CD4-positive, CD25-positive, alpha-beta regulatory T cell (primary cell): Measurements from ENCODE around the gene ADCY10. TPM values are rescaled to one million over a fixed set of nuclear protein-coding genes. Genes with fewer than 3 reads are reported as not detected.

Experiments
- ATAC-seq, 2 donors: fragments of 150-1000 bp; cut with Tn5 transposase; one replicate each; pipeline ENCODE4 v1.10.0; 2021; ENCODE audit warnings: low read depth in 2 of 2, moderate number of reproducible peaks in 2 of 2, moderate library complexity in 1 of 2
- DNase-seq, 3 donors: peaks; one replicate each; pipeline versions ENCODE4 v3.0.0 to v3.0.0-alpha.2; 2012 to 2022; ENCODE audit warnings: mixed read lengths in 1 of 3
- H3K27ac ChIP-seq: one replicate; pipeline ENCODE4 v1.7.0; 2013; ENCODE audit warnings: mild to moderate bottlenecking, low read length; ENCODE audit not compliant: insufficient read depth, poor library complexity, severe bottlenecking
- H3K27me3 ChIP-seq: one replicate; pipeline ENCODE4 v1.7.0; 2013; ENCODE audit warnings: low read length; ENCODE audit not compliant: control insufficient read depth, insufficient read depth
- H3K36me3 ChIP-seq: one replicate; pipeline ENCODE4 v1.7.0; 2013; ENCODE audit warnings: mild to moderate bottlenecking, low read length, moderate library complexity; ENCODE audit not compliant: control insufficient read depth, insufficient read depth
- H3K4me1 ChIP-seq: 2 replicates; pipeline ENCODE4 v1.7.0; 2013; ENCODE audit warnings: mild to moderate bottlenecking, low read length; ENCODE audit not compliant: insufficient read depth, control insufficient read depth, poor library complexity, severe bottlenecking
- H3K4me3 ChIP-seq: one replicate; pipeline ENCODE4 v1.7.0; 2013; ENCODE audit warnings: low read depth, mild to moderate bottlenecking, low read length, moderate library complexity
- H3K9me3 ChIP-seq, 2 experiments: 1 replicate in 1 of 2; 2 replicates in 1 of 2; pipeline ENCODE4 v1.7.0; 2013; ENCODE audit warnings: low read length in 2 of 2, mild to moderate bottlenecking in 1 of 2, moderate library complexity in 1 of 2; ENCODE audit not compliant: control insufficient read depth in 2 of 2
- H3K27ac Mint-ChIP-seq, 3 donors: one replicate each; pipeline ENCODE4 v1.8.0; 2020 to 2022; ENCODE audit warnings: mild to moderate bottlenecking in 3 of 3, mixed read lengths in 3 of 3, moderate library complexity in 2 of 3
- H3K27me3 Mint-ChIP-seq: one replicate; pipeline ENCODE4 v1.8.0; 2022; ENCODE audit warnings: mild to moderate bottlenecking, mixed read lengths
- H3K36me3 Mint-ChIP-seq: one replicate; pipeline ENCODE4 v1.8.0; 2020; ENCODE audit warnings: mixed read lengths
- H3K4me1 Mint-ChIP-seq, 4 donors: one replicate each; pipeline ENCODE4 v1.8.0; 2020 to 2022; ENCODE audit warnings: mixed read lengths in 4 of 4, mild to moderate bottlenecking in 1 of 4
- H3K4me3 Mint-ChIP-seq, 4 donors: one replicate each; pipeline ENCODE4 v1.8.0; 2020 to 2022; ENCODE audit warnings: mild to moderate bottlenecking in 4 of 4, mixed read lengths in 4 of 4, moderate library complexity in 3 of 4
- H3K9me3 Mint-ChIP-seq, 7 donors: one replicate each; pipeline ENCODE4 v1.8.0; 2020 to 2022; ENCODE audit warnings: mixed read lengths in 7 of 7, mild to moderate bottlenecking in 3 of 7, moderate library complexity in 2 of 7
- polyA plus RNA-seq, 4 donors: library from polyadenylated mRNA; unstranded; fragments of 300-500 nt; fragmentation: Illumina TruSeq; gene quantifications; one replicate each; pipeline ENCODE4 v1.2.3, GENCODE V29; 2021
- total RNA-seq: library from RNA; stranded (reverse); gene quantifications from one replicate; pipeline ENCODE4 v1.2.3, GENCODE V29; 2022

ADCY10 gene
- total and polyA plus RNA-seq, 5 donors from 2014 or later = 0.10 TPM; not detected in 4

DNA sequence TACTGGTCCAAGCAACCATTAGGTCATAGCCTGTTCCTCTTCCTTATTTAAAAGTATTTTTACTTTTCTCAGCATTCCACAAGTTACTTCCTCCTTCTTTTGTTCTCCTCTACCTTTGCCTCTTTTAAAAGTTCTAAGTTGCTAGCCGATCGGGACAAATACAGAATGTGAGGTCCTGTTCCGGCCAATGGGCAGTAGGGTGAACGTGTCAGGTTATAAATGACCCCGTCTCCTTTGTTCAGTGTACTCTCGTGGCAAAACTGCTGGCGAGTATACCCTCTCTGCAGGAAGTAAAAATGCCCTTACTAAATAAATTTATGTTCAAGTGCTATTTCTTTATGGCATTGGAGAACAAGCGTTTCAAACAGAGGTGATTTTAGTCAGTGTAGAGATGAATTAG lies 2.5 kb downstream of the ADCY10 start:
- Mint-ChIP-seq H3K4me1 (peaks cover 0 to 3% (median 0%) of the 10 kb centered on the region in 4 donors), H3K9me3 (peaks cover 0 to 9% (median 3%) of the 10 kb centered on the region in 7 donors), H3K4me3 (no peak overlapping the region), H3K27me3 (peaks cover 12% of the 10 kb centered on the region), H3K27ac (no peak overlapping the region), H3K36me3 (no peaks in the 10 kb centered on the region)
- H3K4me1 ChIP-seq = no peaks in the 10 kb centered on the region
- DNase-seq (no peak), ATAC-seq (no peak)
- peaks cover 9 to 10% of the 10 kb centered on the region in 2 experiments for H3K9me3 ChIP-seq
- no peak overlapping the region for H3K4me3 ChIP-seq
- H3K27ac ChIP-seq = no peak overlapping the region
- peaks cover 6% of the 10 kb centered on the region for H3K27me3 ChIP-seq
- H3K36me3 ChIP-seq = peaks cover 4% of the 10 kb centered on the region

DNA sequence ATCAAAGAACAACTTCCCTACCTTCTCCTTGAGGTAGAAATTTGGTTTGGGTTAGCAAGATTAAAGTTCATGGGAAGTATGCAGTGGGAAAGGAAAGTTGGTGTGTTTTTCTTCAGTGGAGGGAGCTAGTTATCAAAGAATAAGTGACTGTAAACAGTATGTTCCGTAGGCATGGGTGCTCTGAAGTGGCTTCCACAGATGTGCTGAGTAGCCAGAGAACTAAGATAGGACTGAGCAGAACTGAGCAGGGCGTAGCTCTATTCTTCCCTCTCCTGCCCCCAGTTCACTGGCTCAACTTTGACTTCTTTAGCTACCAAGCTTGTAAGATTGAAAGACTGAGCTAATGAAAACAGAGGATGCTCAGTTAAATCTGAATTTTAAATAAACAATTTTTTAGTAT lies 3.4 kb downstream of the ADCY10 start:
- Histone ChIP-seq H3K4me3 (no peak overlapping the region), H3K9me3 (peaks cover 9 to 10% of the 10 kb centered on the region in 2 experiments), H3K27ac (no peak overlapping the region), H3K27me3 (peaks cover 6% of the 10 kb centered on the region), H3K4me1 (no peaks in the 10 kb centered on the region), H3K36me3 (no peaks in the 10 kb centered on the region)
- no peak overlapping the region for H3K4me3 Mint-ChIP-seq
- no peak for ATAC-seq
- H3K36me3 Mint-ChIP-seq = no peaks in the 10 kb centered on the region
- H3K27me3 Mint-ChIP-seq = peaks cover 16% of the 10 kb centered on the region
- peaks cover 0 to 9% (median 3%) of the 10 kb centered on the region in 7 donors for H3K9me3 Mint-ChIP-seq
- DNase-seq = no peak
- peaks cover 0 to 3% (median 0%) of the 10 kb centered on the region in 4 donors for H3K4me1 Mint-ChIP-seq
- no peak overlapping the region for H3K27ac Mint-ChIP-seq

DNA sequence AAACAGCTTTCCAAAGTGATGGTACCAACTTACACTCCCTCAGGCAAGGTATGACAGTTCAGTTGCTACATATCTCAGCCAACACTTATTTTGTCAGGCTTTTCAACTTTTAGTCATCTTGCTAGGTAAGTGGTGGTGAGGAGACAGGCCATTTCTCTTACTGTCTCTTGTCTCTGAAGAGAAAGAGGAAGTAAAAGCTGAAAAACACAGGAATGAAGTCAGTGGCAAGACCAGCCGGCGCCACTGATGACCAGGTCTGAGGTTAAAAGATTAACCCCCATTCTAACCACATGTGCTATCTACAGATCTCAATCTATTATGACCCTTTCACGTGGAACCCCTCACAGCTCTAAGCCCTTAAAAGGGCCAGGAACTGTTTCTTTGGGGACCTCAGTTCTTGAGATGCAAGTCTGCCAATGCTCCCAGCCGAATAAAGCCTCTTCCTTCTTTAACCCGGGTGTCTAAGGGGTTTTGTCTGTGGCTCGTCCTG lies 4.2 kb downstream of the ADCY10 start:
- no peak for ATAC-seq
- no peak overlapping the region for H3K27ac Mint-ChIP-seq
- peaks cover 0 to 9% (median 3%) of the 10 kb centered on the region in 7 donors for H3K9me3 Mint-ChIP-seq
- H3K4me1 ChIP-seq = no peaks in the 10 kb centered on the region
- no peaks in the 10 kb centered on the region for H3K36me3 Mint-ChIP-seq
- H3K4me1 Mint-ChIP-seq = peaks cover 0 to 3% (median 0%) of the 10 kb centered on the region in 4 donors
- H3K27ac ChIP-seq = no peak overlapping the region
- no peak overlapping the region for H3K4me3 ChIP-seq
- DNase-seq = no peak
- H3K36me3 ChIP-seq = no peaks in the 10 kb centered on the region
- peaks cover 24% of the 10 kb centered on the region for H3K27me3 Mint-ChIP-seq
- H3K9me3 ChIP-seq = peaks cover 9 to 10% of the 10 kb centered on the region in 2 experiments
- H3K27me3 ChIP-seq = peaks cover 6% of the 10 kb centered on the region
- H3K4me3 Mint-ChIP-seq = peak overlapping the region in 1 of 4 donors; percentile 18

DNA sequence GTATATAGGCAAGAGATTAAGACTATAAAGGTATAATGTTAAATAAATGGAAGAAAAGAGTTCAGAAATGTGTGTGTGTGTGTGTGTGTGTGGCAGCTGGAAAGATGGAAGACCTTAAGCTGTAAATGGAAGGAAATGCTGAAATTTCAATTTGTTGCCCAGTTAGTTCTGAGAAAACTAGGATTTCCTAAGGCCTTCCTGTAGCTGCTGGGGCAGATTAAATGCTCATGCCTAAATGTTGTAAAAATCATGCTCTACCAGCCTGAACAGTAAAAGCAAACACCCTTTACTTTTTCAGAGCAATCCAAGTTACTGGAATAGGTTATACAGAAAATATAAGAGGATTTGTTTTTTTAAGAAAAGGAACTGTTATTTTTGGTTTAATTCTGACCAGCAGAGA lies 8.3 kb downstream of the ADCY10 start:
- Histone ChIP-seq H3K4me3 (no peak overlapping the region), H3K27ac (no peak overlapping the region)

DNA sequence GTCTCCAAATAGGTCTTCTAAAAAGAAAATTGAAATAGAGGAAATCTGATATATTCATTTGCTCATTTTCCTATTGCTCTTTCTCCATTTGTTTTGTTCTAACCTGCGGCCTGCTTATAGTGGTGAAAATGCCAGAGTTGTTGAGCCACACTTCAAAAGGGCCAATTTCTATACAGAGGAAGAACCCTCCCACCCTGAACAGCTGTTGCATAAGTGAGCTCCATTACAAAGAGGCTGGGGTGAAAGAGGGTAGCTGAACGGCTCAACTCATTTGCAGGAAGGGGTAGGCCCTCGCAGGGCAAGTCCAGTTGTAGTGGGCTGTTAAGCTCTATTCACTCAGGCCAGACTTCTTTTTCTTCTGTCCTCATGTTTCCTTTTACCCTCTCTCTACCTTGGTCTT lies 8.8 kb downstream of the ADCY10 start:
- Mint-ChIP-seq H3K27ac (no peak overlapping the region), H3K9me3 (peaks cover 0 to 6% (median 2%) of the 10 kb centered on the region in 7 donors), H3K4me1 (peaks cover 0 to 2% (median 0%) of the 10 kb centered on the region in 4 donors), H3K4me3 (no peak overlapping the region), H3K27me3 (peaks cover 27% of the 10 kb centered on the region), H3K36me3 (no peaks in the 10 kb centered on the region)
- Histone ChIP-seq H3K27ac (no peak overlapping the region), H3K4me1 (no peaks in the 10 kb centered on the region), H3K4me3 (no peak overlapping the region), H3K27me3 (peaks cover 8% of the 10 kb centered on the region), H3K9me3 (peaks cover 8 to 10% of the 10 kb centered on the region in 2 experiments), H3K36me3 (no peaks in the 10 kb centered on the region)
- ATAC-seq = no peak
- no peak for DNase-seq

More for the DNA sequence above, 8.3 kb downstream of the ADCY10 start:
- H3K9me3 Mint-ChIP-seq = peaks cover 0 to 6% (median 3%) of the 10 kb centered on the region in 7 donors
- no peaks in the 10 kb centered on the region for H3K36me3 Mint-ChIP-seq
- Histone ChIP-seq H3K4me1 (no peaks in the 10 kb centered on the region), H3K9me3 (peaks cover 9 to 10% of the 10 kb centered on the region in 2 experiments), H3K36me3 (no peaks in the 10 kb centered on the region), H3K27me3 (peaks cover 8% of the 10 kb centered on the region)
- no peak for ATAC-seq
- H3K27me3 Mint-ChIP-seq = peaks cover 28% of the 10 kb centered on the region
- H3K27ac Mint-ChIP-seq = no peak overlapping the region
- DNase-seq = no peak
- peaks cover 0 to 3% (median 0%) of the 10 kb centered on the region in 4 donors for H3K4me1 Mint-ChIP-seq
- no peak overlapping the region for H3K4me3 Mint-ChIP-seq

DNA sequence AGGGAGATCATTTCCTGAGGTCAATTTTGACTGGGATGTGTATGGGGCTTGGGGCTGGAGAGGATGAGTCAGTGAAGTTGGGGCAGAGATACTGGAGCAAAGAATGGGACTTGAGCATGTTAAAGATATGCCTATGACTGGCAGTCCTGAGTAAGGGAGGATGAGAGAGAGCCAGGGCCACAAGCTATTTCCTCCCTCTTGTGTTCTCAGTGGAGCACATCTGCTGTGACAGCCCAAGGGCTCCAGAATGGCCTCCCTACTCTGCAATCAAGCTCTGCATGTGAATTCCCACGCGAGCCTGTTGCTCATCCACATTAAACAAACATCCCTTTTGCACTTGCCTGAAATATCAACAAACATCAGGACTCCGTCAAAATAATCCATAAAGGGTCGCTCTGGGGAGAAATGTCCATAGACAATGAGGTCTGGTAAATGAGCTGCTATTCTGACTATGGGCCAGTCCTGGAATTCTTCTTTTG lies 9.2 kb downstream of the ADCY10 start:
- Mint-ChIP-seq H3K27ac (peak overlapping the region in 1 of 3 donors; percentile 24), H3K36me3 (no peaks in the 10 kb centered on the region), H3K4me3 (no peak overlapping the region), H3K27me3 (peaks cover 22% of the 10 kb centered on the region), H3K4me1 (no peaks in the 10 kb centered on the region), H3K9me3 (peaks cover 0 to 4% (median 0%) of the 10 kb centered on the region in 7 donors)
- H3K4me1 ChIP-seq = no peaks in the 10 kb centered on the region
- no peak for ATAC-seq
- H3K9me3 ChIP-seq = peaks cover 3 to 6% of the 10 kb centered on the region in 2 experiments
- peaks cover 8% of the 10 kb centered on the region for H3K27me3 ChIP-seq
- H3K4me3 ChIP-seq = no peak overlapping the region
- no peaks in the 10 kb centered on the region for H3K36me3 ChIP-seq
- H3K27ac ChIP-seq = no peak overlapping the region
- DNase-seq = no peak

DNA sequence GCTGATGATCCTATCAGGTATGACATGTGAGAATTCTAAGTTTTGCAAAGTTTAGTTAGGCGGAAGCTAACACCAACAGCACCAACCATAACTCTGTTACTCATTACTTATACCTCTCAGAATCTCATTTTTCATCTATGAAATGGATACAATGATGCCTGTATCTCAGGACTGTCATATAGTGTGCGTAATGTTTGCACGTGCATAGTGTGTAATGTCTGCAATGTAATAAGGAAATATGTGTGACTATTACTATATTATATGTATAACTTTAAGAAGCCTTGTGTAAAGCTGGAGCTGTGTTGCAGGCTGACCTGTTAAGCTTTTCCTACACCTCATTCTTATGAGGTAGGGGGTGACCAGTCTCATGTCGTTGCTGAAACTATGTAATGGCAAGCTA lies 13.0 kb downstream of the ADCY10 start:
- Histone ChIP-seq H3K27ac (no peak overlapping the region), H3K4me1 (no peaks in the 10 kb centered on the region), H3K36me3 (no peaks in the 10 kb centered on the region), H3K9me3 (no peaks in the 10 kb centered on the region), H3K27me3 (peaks cover 2% of the 10 kb centered on the region), H3K4me3 (no peak overlapping the region)
- DNase-seq (no peak), ATAC-seq (no peak)
- no peaks in the 10 kb centered on the region for H3K36me3 Mint-ChIP-seq
- no peak overlapping the region for H3K27ac Mint-ChIP-seq
- no peak overlapping the region for H3K4me3 Mint-ChIP-seq
- H3K27me3 Mint-ChIP-seq = peaks cover 16% of the 10 kb centered on the region
- no peaks in the 10 kb centered on the region for H3K9me3 Mint-ChIP-seq
- H3K4me1 Mint-ChIP-seq = no peaks in the 10 kb centered on the region

DNA sequence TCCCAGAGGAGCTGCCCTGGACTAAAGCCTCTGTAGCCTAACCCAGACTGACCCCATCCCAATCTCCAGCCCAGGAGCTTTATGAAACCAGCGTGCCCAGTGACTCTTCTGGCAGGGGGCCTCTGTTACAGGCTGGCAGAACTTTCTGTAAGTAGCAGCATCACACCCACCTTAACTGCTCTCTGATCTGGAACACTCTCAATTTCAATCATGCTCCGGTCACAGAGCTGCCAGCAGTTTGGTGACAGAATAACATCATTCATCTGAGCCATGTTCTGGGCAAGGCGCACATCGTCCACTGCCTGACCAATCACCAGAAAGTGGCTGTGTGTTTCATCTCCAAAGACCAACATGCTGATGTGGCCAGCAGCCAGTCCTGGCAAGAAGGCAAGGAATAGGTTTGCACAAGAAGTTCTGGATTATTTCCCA lies 14.7 kb downstream of the ADCY10 start:
- Histone ChIP-seq H3K27me3 (peaks cover 2% of the 10 kb centered on the region), H3K9me3 (no peaks in the 10 kb centered on the region), H3K4me3 (no peak overlapping the region), H3K4me1 (no peaks in the 10 kb centered on the region), H3K27ac (no peak overlapping the region), H3K36me3 (no peaks in the 10 kb centered on the region)
- Mint-ChIP-seq H3K4me3 (no peak overlapping the region), H3K27ac (no peak overlapping the region), H3K36me3 (no peaks in the 10 kb centered on the region), H3K4me1 (no peaks in the 10 kb centered on the region), H3K27me3 (peaks cover under 1% of the 10 kb centered on the region), H3K9me3 (no peaks in the 10 kb centered on the region)
- no peak for ATAC-seq
- DNase-seq = no peak
